GM18951 (cell line): ENCODE data around the gene CYP27B1.
"Not testable (repeated sequence)": the region's sequence is repeated elsewhere in the genome, so short reads cannot be mapped to it uniquely, and the experiment has no call there.

ENCODE experiments used
- POLR2A ChIP-seq: IDR thresholded peaks from 4 replicates; pipeline ENCODE4 v1.6.1; 2011; ENCODE audit warnings: mild to moderate bottlenecking; ENCODE audit not compliant: insufficient read length, insufficient read depth; ENCODE audit errors: extremely low read depth
- in situ Hi-C: fragments of 300-500 bp; cut with MboI; formaldehyde crosslinking; loops from one replicate; pipeline ENCODE4 v1.12.0; 2022; ENCODE audit warnings: low sequenced_read_pairs, mixed read lengths, inconsistent platforms; ENCODE audit not compliant: unreplicated experiment

The CYP27B1 gene

GRCh38 chr12:57726884-57727757 is 39.8 kb downstream of the CYP27B1 start:
- TF ChIP-seq POLR2A, result no peak
- in situ Hi-C loops, result no loop called here

- TF ChIP-seq POLR2A, result no peak
- in situ Hi-C loops, result no loop called here
Measured at GRCh38 chr12:57726151-57726883, 40.6 kb downstream of the CYP27B1 start.

- TF ChIP-seq POLR2A, result no peak
- in situ Hi-C loops, result no loop called here
Measured at GRCh38 chr12:57725851-57726150, 41.1 kb downstream of the CYP27B1 start.

- in situ Hi-C loops, result no loop called here
- peak; percentile 6 for TF ChIP-seq POLR2A
Measured at GRCh38 chr12:57724936-57725740, 41.7 kb downstream of the CYP27B1 start.

- in situ Hi-C loops, result no loop called here
- TF ChIP-seq POLR2A, result peak; percentile 18
Measured at GRCh38 chr12:57724003-57724935, 42.6 kb downstream of the CYP27B1 start.

GRCh38 chr12:57723630-57723962 is 43.3 kb downstream of the CYP27B1 start:
- in situ Hi-C loops, result no loop called here
- TF ChIP-seq POLR2A, result no peak

GRCh38 chr12:57722716-57723629 is 43.9 kb downstream of the CYP27B1 start:
- in situ Hi-C loops, result no loop called here
- peak; percentile 17 for TF ChIP-seq POLR2A

GRCh38 chr12:57721846-57722608 is 44.9 kb downstream of the CYP27B1 start:
- in situ Hi-C loops, result not testable (repeated sequence)

GRCh38 chr12:57720606-57721595 is 46.0 kb downstream of the CYP27B1 start:
- TF ChIP-seq POLR2A, result no peak
- in situ Hi-C loops, result no loop called here
